NCI-H2227 treated with DMSO at 0.1 percent for 48 hours (cell line): Measurements from ENCODE around the gene HABP4.
"Not testable (repeated sequence)": the region's sequence is repeated elsewhere in the genome, so short reads cannot be mapped to it uniquely, and the experiment has no call there.

Source experiments
- DNase-seq: peaks from one replicate; lab custom pipeline; 2025; lab: John Stamatoyannopoulos, UW

Gene HABP4

GRCh38 chr9:96499257-96499656 is 49.3 kb downstream of the HABP4 start:
- DNase-seq = no peak

GRCh38 chr9:96500696-96501632 is 51.0 kb downstream of the HABP4 start:
- no peak for DNase-seq

GRCh38 chr9:96501633-96502538 is 51.9 kb downstream of the HABP4 start:
- no peak for DNase-seq

- no peak for DNase-seq
Measured at GRCh38 chr9:96502539-96503373, 52.8 kb downstream of the HABP4 start.

- not testable (repeated sequence) for DNase-seq
Measured at GRCh38 chr9:96503374-96503748, 53.4 kb downstream of the HABP4 start.

- DNase-seq = no peak
Measured at GRCh38 chr9:96503918-96504317, 53.9 kb downstream of the HABP4 start.

- DNase-seq = no peak
Measured at GRCh38 chr9:96505316-96505991, 55.5 kb downstream of the HABP4 start.

GRCh38 chr9:96508227-96508940 is 58.4 kb downstream of the HABP4 start:
- no peak for DNase-seq

GRCh38 chr9:96509026-96509425 is 59.1 kb downstream of the HABP4 start:
- DNase-seq = no peak

- DNase-seq = no peak
Measured at GRCh38 chr9:96509848-96510247, 59.9 kb downstream of the HABP4 start.

- no peak for DNase-seq
Measured at GRCh38 chr9:96510258-96510657, 60.3 kb downstream of the HABP4 start.

- no peak for DNase-seq
Measured at GRCh38 chr9:96512240-96512639, 62.3 kb downstream of the HABP4 start.

GRCh38 chr9:96513622-96514021 is 63.7 kb downstream of the HABP4 start:
- DNase-seq = no peak

GRCh38 chr9:96514108-96514799 is 64.3 kb downstream of the HABP4 start:
- DNase-seq = no peak

- DNase-seq = no peak
Measured at GRCh38 chr9:96514800-96515158, 64.8 kb downstream of the HABP4 start.

GRCh38 chr9:96515621-96516470 is 65.9 kb downstream of the HABP4 start:
- DNase-seq = no peak

- no peak for DNase-seq
Measured at GRCh38 chr9:96519095-96519494, 69.1 kb downstream of the HABP4 start.

GRCh38 chr9:96519787-96520186 is 69.8 kb downstream of the HABP4 start:
- no peak for DNase-seq

GRCh38 chr9:96522366-96522765 is 72.4 kb downstream of the HABP4 start:
- DNase-seq = no peak
